Measurements from ENCODE around the gene TAMALIN. TPM values are rescaled to one million over a fixed set of nuclear protein-coding genes. Genes with fewer than 3 reads are reported as not detected.
A peak's percentile ranks its signal among the peaks of the same experiment; 100 is the strongest.

TAMALIN gene
- total RNA-seq, 2 experiments from 2014 or later = 1.8 to 2.2 TPM

GRCh38 chr12:52010152-52010622, 3.4 kb downstream of the TAMALIN start:
- H3K27ac Mint-ChIP-seq = no peak overlapping the region
- no peaks in the 10 kb centered on the region for H3K9me3 Mint-ChIP-seq (ENCODE audit: low read depth)
- H3K4me1 Mint-ChIP-seq = peaks cover 9% of the 10 kb centered on the region

DNA sequence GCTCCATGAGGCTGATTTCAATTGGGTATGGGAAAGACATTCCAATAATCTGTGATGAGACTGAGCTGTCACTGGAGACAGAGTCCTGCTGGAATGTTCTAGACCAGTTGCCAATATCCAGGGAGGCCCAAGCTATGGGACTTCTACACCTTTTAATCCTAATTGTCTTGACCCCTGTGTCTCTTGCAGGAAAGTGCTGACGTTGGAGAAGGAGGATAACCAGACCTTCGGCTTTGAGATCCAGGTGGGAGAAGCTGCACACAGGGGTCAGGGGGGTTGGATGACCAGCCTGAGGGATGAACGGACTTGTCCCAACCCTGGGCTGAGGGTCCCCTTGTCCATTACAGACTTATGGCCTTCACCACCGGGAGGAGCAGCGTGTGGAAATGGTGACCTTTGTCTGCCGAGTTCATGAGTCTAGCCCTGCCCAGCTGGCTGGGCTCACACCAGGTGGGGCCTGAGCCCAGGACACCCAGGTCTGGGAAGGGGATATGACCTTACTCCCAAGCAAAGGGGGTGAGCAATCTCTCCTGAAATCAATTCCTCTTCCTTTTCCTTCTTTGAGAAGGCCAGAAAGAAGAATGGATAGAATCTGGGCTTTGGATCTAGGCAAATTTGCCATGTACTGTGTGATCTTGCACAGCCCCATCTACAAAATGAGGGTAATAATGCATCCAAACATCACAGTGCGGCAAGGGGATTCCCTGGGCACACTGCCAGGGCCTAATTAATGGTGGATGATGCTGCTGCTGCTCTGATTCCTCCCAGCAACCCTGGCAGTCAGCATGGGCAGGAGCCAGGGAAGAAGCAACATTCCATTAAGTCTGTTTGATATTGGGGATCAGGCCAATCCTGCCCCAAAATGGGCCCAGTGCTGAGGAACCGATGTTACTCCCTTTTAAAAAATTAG, 4.2 kb downstream of the TAMALIN start:
- DNase-seq (no peak), ATAC-seq (no peak)
- Mint-ChIP-seq H3K4me3 (no peak overlapping the region), H3K4me1 (peaks cover 9% of the 10 kb centered on the region), H3K36me3 (no peaks in the 10 kb centered on the region), H3K27me3 (peaks cover 24% of the 10 kb centered on the region), H3K9me3 (ENCODE audit: low read depth) (no peaks in the 10 kb centered on the region), H3K27ac (no peak overlapping the region)
- CTCF ChIA-PET = interaction anchor here (0.7 to 2.2 kb wide), 9 partner anchors 10 to 57 kb away, joined by 3 to 11 read pairs (median 5); no protein-coding TSS in a partner anchor

More at GRCh38 chr12:52010152-52010622, 3.4 kb downstream of the TAMALIN start:
- no peak for ATAC-seq
- Mint-ChIP-seq H3K27me3 (peaks cover 32% of the 10 kb centered on the region), H3K36me3 (no peaks in the 10 kb centered on the region), H3K4me3 (no peak overlapping the region)
- no peak for DNase-seq
- CTCF ChIA-PET = interaction anchor here (1.1 to 2.2 kb wide), 7 partner anchors 11 to 58 kb away, joined by 3 to 11 read pairs (median 8); no protein-coding TSS in a partner anchor

DNA sequence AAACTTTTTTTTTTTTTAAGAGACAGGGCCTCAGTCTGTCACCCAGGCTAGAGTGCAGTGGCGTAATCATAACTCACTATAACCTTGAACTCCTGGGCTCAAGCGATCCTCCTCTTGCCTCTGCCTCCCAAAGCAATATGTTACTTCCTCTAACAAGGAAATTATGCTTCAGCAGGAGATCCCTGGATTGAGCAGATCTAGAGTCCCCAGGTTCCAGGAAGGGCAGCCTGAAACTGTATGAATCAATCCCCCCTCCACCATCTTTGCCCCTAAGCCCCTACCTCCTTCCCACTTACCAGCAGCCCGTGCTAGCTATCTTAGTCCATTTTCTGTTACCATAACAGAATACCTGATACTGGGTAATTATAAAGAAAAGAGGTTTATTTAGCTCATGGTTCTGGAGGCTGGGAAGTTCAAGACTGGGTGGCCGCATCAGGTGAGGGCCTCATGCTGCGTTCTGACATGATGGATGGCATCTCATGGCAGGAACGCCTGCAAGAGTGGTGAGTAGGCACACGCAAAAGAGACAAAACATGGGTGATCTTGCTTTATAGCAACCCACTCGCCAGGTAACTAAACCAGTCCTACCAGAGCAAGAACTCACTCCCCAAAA, 5.0 kb downstream of the TAMALIN start:
- Mint-ChIP-seq H3K27ac (no peak overlapping the region), H3K4me3 (no peak overlapping the region), H3K4me1 (peaks cover 6% of the 10 kb centered on the region), H3K27me3 (peaks cover 18% of the 10 kb centered on the region), H3K36me3 (no peaks in the 10 kb centered on the region), H3K9me3 (ENCODE audit: low read depth) (no peaks in the 10 kb centered on the region)
- CTCF ChIA-PET = interaction anchor here (0.7 to 2.2 kb wide), 5 partner anchors 9 to 20 kb away, joined by 3 to 8 read pairs (median 3); no protein-coding TSS in a partner anchor
- ATAC-seq (no peak), DNase-seq (no peak)

DNA sequence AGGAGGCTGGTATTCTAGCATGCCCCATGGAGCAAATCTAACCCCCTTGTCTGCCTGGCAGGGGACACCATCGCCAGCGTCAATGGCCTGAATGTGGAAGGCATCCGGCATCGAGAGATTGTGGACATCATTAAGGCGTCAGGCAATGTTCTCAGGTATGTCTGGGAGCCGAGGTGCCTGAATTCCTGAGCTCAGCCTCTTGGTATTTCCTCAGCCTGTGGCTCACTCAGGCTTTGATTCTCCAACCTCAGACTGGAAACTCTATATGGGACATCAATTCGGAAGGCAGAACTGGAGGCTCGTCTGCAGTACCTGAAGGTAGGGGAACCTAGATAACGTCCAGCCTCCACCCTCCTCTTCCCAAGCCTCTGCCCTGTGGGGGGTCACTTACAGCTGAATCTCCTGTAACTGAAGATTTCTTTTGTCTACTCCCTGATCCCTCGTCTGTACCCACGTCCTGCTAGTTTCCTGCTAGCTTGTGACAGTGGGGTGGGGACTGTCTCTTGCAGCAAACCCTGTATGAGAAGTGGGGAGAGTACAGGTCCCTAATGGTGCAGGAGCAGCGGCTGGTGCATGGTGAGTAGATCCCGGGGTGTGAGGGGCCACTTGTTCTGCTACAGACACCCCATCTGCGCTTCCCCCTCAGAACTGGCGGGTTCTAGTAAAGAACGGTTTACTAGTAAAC, 7.0 kb downstream of the TAMALIN start:
- DNase-seq (no peak), ATAC-seq (no peak)
- H3K9me3 Mint-ChIP-seq (ENCODE audit: low read depth) = no peaks in the 10 kb centered on the region
- no peaks in the 10 kb centered on the region for H3K4me1 Mint-ChIP-seq
- no peak overlapping the region for H3K27ac Mint-ChIP-seq
- H3K27me3 Mint-ChIP-seq = peaks cover 1% of the 10 kb centered on the region
- no peak overlapping the region for H3K4me3 Mint-ChIP-seq
- no peaks in the 10 kb centered on the region for H3K36me3 Mint-ChIP-seq
- CTCF ChIA-PET = interaction anchor here (1.0 to 2.1 kb wide), 3 partner anchors 10 to 12 kb away, joined by 3 to 7 read pairs (median 4); no protein-coding TSS in a partner anchor

DNA sequence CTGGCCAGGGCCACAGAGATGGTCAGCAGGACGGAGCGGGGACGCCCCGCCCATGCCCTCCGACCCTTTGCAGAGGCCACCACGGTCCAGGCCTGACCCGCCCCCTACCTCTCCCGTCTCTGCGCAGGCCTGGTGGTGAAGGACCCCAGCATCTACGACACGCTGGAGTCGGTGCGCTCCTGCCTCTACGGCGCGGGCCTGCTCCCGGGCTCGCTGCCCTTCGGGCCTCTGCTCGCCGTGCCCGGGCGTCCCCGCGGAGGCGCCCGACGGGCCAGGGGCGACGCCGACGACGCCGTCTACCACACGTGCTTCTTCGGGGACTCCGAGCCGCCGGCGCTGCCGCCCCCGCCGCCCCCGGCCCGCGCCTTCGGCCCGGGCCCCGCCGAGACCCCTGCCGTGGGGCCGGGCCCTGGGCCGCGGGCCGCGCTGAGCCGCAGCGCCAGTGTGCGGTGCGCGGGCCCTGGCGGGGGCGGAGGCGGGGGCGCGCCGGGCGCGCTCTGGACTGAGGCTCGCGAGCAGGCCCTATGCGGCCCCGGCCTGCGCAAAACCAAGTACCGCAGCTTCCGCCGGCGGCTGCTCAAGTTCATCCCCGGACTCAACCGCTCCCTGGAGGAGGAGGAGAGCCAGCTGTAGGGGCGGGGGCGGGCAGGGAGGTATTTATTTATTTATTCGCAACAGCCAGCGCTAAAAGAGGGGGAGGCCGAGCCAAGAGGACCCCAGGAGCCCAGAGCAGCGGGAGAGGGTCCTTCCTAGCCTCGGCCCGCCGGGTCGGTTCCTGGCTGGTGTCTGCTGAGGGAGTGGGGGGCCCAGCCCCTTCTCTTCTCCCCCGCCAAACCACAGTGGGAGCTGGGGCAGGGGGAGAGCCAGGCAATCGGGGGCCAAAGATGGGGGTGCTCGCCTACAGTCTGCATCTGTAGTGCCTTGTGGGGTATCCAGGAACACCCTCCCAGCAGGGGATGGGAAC, 8.1 kb downstream of the TAMALIN start:
- Mint-ChIP-seq H3K4me3 (no peak overlapping the region), H3K36me3 (no peaks in the 10 kb centered on the region), H3K27me3 (no peaks in the 10 kb centered on the region), H3K4me1 (no peaks in the 10 kb centered on the region), H3K27ac (no peak overlapping the region), H3K9me3 (ENCODE audit: low read depth) (no peaks in the 10 kb centered on the region)
- ATAC-seq (no peak), DNase-seq (no peak)
- CTCF ChIA-PET = interaction anchor here (0.9 to 2.1 kb wide), 3 partner anchors 10 to 22 kb away, joined by 3 to 7 read pairs (median 5); no protein-coding TSS in a partner anchor

DNA sequence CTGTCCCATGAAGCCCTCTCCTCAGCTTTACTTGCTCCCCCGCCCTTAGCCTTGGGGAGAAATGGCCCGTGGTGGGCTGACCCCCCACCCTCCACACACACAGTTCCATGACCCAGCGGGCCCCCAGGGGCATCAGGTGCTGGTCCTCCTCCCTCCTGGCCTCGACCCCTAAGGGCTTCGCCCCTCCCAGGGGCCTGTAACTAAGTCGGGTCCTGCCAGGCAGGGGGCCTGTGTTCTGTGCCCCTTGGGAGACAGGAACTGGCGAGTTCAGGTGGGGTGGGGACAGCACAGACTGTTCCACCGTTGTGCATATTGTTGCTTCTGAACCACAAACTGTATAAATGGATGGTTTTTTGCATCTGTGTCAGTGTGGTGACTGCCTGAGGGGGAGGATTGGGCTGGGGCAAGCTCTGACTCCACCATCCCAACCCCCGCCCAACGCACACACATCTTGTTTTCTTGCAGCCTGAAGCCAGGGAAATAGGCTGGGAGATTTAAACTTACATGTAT, 8.8 kb downstream of the TAMALIN start:
- CTCF ChIA-PET = interaction anchor here (0.9 to 1.9 kb wide), 4 partner anchors 10 to 23 kb away, joined by 3 to 6 read pairs (median 4); no protein-coding TSS in a partner anchor
- H3K4me3 Mint-ChIP-seq = no peak overlapping the region
- no peak for ATAC-seq
- DNase-seq = no peak
- no peak overlapping the region for H3K27ac Mint-ChIP-seq
- no peaks in the 10 kb centered on the region for H3K9me3 Mint-ChIP-seq (ENCODE audit: low read depth)
- peaks cover 6% of the 10 kb centered on the region for H3K4me1 Mint-ChIP-seq
- no peaks in the 10 kb centered on the region for H3K36me3 Mint-ChIP-seq
- H3K27me3 Mint-ChIP-seq = no peaks in the 10 kb centered on the region

DNA sequence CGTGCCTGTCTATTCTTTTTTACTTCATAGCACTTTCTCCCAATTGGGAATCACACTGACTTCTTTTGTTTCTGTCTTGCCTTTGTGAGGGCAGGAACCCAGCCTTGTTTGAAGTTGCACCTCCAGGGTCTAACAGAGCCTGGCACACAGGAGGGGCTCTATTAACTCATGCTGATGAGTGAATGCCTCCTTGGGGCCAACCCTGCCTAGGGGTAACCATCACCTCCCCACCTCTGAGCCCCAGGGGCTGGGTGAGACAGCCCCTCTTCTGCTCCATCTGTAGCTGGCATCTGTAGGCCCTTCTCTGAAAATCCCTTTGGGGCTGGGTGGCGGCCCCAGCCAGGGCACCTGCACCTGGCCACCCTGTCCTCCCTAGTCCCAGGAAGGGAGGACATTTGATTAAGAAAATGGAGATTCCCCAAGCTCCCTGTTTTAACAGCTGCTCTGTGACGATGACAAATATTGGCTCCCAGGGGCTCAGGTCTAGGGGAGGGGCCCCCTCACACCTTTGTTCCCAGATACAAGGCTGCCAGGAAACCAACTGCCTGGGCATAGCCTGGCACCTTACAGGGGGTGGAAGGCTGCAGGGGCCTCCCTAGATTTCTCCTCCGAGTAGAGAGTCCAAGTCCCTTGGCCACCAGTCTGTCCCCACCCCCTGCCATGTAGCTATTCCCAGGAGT, 11.8 kb downstream of the TAMALIN start:
- no peak for ATAC-seq
- peaks cover 18% of the 10 kb centered on the region for H3K4me1 Mint-ChIP-seq
- DNase-seq = no peak
- no peaks in the 10 kb centered on the region for H3K36me3 Mint-ChIP-seq
- peaks cover 4% of the 10 kb centered on the region for H3K27me3 Mint-ChIP-seq
- no peak overlapping the region for H3K27ac Mint-ChIP-seq
- H3K4me3 Mint-ChIP-seq = no peak overlapping the region
- H3K9me3 Mint-ChIP-seq (ENCODE audit: low read depth) = no peaks in the 10 kb centered on the region
- CTCF ChIA-PET = interaction anchor here (1.0 to 12.6 kb wide), 6 partner anchors 10 to 103 kb away, joined by 3 to 400 read pairs (median 94); no protein-coding TSS in a partner anchor

- Mint-ChIP-seq H3K27me3 (peaks cover 4% of the 10 kb centered on the region), H3K9me3 (ENCODE audit: low read depth) (no peaks in the 10 kb centered on the region), H3K4me3 (no peak overlapping the region), H3K36me3 (no peaks in the 10 kb centered on the region), H3K4me1 (peaks cover 22% of the 10 kb centered on the region), H3K27ac (no peak overlapping the region)
- ATAC-seq (no peak), DNase-seq (no peak)
- CTCF ChIA-PET = interaction anchor here (1.0 to 12.6 kb wide), 10 partner anchors 10 to 102 kb away, joined by 3 to 400 read pairs (median 61); partner anchors contain the start of genes ATG101 and TAMALIN
Measured at GRCh38 chr12:52019113-52019770, 12.5 kb downstream of the TAMALIN start.

DNA sequence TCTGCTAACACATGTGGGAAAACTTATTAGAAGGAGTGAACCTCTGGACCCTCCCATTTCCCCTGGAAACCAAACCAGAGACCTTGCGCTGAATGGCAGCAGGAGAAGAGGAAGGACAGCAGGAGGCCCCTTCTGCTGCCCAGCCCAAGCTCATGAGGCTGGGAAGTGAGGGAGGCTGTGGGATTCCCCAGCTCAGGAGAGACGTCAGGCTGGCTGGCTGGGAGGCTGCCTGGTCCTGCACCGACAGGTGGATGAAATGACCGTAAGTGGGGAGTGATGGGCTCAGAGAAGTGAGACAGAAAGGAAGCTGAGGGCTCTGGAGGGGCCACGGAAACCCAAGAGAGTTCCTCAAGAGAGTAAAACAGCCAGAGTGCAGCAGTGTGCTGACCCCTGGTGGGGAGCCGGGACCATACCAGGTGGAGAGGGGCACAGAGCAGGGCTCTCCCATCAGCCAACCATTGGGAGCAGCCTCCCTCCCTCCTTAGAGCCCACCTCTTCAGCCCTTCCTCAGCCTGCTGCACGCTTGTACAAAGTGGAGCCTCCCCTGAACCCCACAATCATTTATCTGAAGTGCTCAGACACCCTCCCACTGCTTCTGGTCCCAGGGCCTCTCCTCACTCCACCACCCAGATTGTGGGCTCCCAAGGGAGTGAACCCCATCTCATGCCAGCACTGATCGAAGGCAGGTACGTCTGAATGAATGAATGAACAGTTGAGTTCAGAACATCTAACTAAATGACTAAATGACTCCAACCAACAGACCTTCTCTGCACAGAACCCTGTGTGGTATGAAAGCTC, 14.0 kb downstream of the TAMALIN start:
- ATAC-seq (peak; percentile 37), DNase-seq (peak; percentile 78)
- Mint-ChIP-seq H3K27ac (peak overlapping the region; percentile 11), H3K27me3 (peaks cover 4% of the 10 kb centered on the region), H3K4me1 (peaks cover 37% of the 10 kb centered on the region), H3K4me3 (no peak overlapping the region), H3K9me3 (ENCODE audit: low read depth) (no peaks in the 10 kb centered on the region), H3K36me3 (no peaks in the 10 kb centered on the region)
- CTCF ChIA-PET = interaction anchor here (0.8 to 12.6 kb wide), 23 partner anchors 8 to 602 kb away, joined by 3 to 410 read pairs (median 4); partner anchors contain the start of genes ATG101, NR4A1, SMIM41 and TAMALIN

DNA sequence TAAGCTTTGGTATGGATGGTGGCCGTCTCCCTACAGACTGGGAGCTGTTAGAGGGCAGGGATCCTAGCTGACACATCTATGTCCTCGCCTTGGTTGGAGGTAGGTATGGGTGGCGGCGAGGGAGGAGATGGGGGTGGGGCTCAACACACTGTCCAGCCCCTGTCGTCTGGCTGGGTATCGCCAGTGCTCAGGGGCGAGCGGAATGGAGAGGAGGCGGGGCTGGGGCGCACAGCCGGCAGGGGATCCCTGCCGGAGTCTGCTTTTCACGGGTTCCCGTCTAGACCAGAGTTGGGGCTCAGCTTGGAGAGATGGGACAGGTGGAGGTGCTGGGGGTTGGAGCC, 16.1 kb downstream of the TAMALIN start:
- peak; percentile 5 for ATAC-seq
- no peaks in the 10 kb centered on the region for H3K36me3 Mint-ChIP-seq
- H3K9me3 Mint-ChIP-seq (ENCODE audit: low read depth) = no peaks in the 10 kb centered on the region
- DNase-seq = peak; percentile 60
- H3K4me3 Mint-ChIP-seq = peak overlapping the region; percentile 80
- CTCF ChIA-PET = interaction anchor here (1.0 to 12.6 kb wide), 17 partner anchors 9 to 202 kb away, joined by 3 to 410 read pairs (median 31); partner anchors contain the start of genes ATG101, NR4A1, SMIM41 and TAMALIN
- peak overlapping the region; percentile 54 for H3K27ac Mint-ChIP-seq
- H3K27me3 Mint-ChIP-seq = peaks cover 4% of the 10 kb centered on the region
- H3K4me1 Mint-ChIP-seq = peaks cover 42% of the 10 kb centered on the region
